Thoracic aorta (tissue), 2 donors: ENCODE measurements around the gene SPIB. TPM values are rescaled to one million over a fixed set of nuclear protein-coding genes. Genes with fewer than 3 reads are reported as not detected.

Experiments used
- ATAC-seq: fragments of 150-250 bp; one replicate; pipeline ENCODE4 v1.8.0; 2017; ENCODE audit warnings: low read depth; ENCODE audit not compliant: insufficient number of reproducible peaks, low FRiP score
- DNase-seq: peaks from one replicate; pipeline ENCODE4 v3.0.0-alpha.2; 2020; ENCODE audit warnings: low spot score
- H3K27ac ChIP-seq, 2 donors: fragments of 200-600 bp; sonication (generic); 1 replicate in 1 of 2; 2 replicates in 1 of 2; pipeline ENCODE4 v1.5.1; 2016; ENCODE audit warnings: mild to moderate bottlenecking in 2 of 2, moderate library complexity in 2 of 2
- H3K27me3 ChIP-seq: fragments of 200-600 bp; sonication (generic); replicated peaks from 2 replicates; pipeline ENCODE4 v1.6.0; 2016; ENCODE audit warnings: mild to moderate bottlenecking; ENCODE audit not compliant: insufficient read depth
- H3K36me3 ChIP-seq: fragments of 200-600 bp; sonication (generic); one replicate; pipeline ENCODE4 v1.5.1; 2016
- H3K4me1 ChIP-seq, 2 donors: fragments of 200-600 bp; sonication (generic); 1 replicate in 1 of 2; 2 replicates in 1 of 2; pipeline versions ENCODE4 v1.5.1 to v1.6.0; 2016; ENCODE audit warnings: low read depth in 2 of 2, mild to moderate bottlenecking in 1 of 2; ENCODE audit not compliant: control insufficient read depth in 1 of 2
- H3K4me3 ChIP-seq: fragments of 200-600 bp; sonication (generic); 2 replicates; pipeline ENCODE4 v1.5.1; 2016; ENCODE audit warnings: mild to moderate bottlenecking
- H3K9me3 ChIP-seq: fragments of 200-600 bp; sonication (generic); 2 replicates; pipeline ENCODE4 v1.5.1; 2016
- total RNA-seq, 2 donors: library from RNA; depleted of rRNA; stranded (reverse); fragments of >200 nt; gene quantifications; one replicate each; pipeline versions ENCODE4 v1.1.0 to v1.2.3, GENCODE V29; 2016
- TF ChIP-seq, protein P1 (sequence below): fragments of 200-600 bp; sonication (generic); IDR thresholded peaks from one replicate; pipeline ENCODE4 v1.5.1; 2019; ENCODE audit warnings: antibody characterized with exemption

SPIB gene
- total RNA-seq, 2 donors from 2014 or later: not detected

DNA sequence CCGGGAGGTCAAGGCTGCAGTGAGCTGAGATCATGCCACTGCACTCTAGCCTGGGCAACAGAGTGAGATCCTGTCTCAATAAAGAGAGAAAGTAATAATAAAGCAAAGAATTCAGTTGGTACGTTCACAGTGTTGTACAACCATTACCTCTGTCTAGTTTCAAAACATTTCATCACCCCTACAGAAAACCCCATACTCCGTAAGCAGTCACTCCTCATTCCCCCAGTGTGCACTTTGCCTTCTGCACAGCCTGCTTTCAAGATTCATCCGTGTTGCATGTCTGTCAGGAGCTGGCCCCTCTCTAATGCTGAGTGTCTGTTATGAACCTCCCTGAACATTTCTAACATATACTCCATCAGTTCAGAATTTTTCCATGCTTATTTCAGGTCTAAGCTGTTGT, 25.1 kb upstream of the SPIB start:
- Histone ChIP-seq H3K4me3 (no peak overlapping the region), H3K9me3 (no peaks in the 10 kb centered on the region), H3K4me1 (no peaks in the 10 kb centered on the region), H3K36me3 (peaks cover 3% of the 10 kb centered on the region), H3K27ac (no peak overlapping the region), H3K27me3 (no peaks in the 10 kb centered on the region)
- ATAC-seq (no peak), DNase-seq (no peak)
- TF ChIP-seq, protein P1, sequence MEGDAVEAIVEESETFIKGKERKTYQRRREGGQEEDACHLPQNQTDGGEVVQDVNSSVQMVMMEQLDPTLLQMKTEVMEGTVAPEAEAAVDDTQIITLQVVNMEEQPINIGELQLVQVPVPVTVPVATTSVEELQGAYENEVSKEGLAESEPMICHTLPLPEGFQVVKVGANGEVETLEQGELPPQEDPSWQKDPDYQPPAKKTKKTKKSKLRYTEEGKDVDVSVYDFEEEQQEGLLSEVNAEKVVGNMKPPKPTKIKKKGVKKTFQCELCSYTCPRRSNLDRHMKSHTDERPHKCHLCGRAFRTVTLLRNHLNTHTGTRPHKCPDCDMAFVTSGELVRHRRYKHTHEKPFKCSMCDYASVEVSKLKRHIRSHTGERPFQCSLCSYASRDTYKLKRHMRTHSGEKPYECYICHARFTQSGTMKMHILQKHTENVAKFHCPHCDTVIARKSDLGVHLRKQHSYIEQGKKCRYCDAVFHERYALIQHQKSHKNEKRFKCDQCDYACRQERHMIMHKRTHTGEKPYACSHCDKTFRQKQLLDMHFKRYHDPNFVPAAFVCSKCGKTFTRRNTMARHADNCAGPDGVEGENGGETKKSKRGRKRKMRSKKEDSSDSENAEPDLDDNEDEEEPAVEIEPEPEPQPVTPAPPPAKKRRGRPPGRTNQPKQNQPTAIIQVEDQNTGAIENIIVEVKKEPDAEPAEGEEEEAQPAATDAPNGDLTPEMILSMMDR: no peak

- Histone ChIP-seq H3K36me3 (peaks cover 3% of the 10 kb centered on the region), H3K27me3 (no peaks in the 10 kb centered on the region), H3K9me3 (no peaks in the 10 kb centered on the region), H3K4me3 (no peak overlapping the region), H3K27ac (no peak overlapping the region), H3K4me1 (no peaks in the 10 kb centered on the region)
- ATAC-seq (no peak), DNase-seq (no peak)
- TF ChIP-seq, protein P1: no peak
These were observed 24.7 kb upstream of the SPIB start for GRCh38 chr19:50394017-50394416.

DNA sequence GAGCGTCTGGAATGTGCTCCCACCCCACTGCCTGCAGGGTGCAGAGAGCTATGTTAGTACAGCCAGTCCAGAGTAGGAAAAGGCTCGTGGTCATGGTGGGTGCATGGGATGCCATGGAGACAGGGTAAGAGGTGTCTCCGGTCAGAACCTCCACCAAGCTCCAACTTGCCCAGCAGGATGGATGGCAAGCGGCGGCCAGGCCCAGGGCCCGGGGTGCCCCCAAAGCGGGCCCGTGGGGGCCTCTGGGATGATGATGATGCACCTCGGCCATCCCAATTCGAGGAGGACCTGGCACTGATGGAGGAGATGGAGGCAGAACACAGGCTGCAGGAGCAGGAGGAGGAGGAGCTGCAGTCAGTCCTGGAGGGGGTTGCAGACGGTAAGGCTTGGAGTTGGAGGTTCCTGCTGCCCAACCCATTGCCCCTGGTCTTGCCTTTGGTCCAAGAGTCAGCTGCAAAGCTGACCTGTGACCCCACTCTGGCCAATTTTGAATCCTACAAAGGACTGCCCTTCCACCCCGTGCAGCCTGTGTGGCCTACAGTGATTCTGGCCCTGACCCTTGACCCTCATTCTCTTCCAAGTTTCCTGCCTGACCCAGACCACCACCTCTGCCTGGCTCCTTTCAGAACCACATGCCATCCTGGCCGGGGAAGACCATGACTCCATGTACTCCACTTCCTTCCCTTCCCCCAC, 19.9 kb upstream of the SPIB start:
- no peak overlapping the region for H3K4me3 ChIP-seq
- H3K27ac ChIP-seq: no peak overlapping the region
- H3K27me3 ChIP-seq: no peaks in the 10 kb centered on the region
- H3K9me3 ChIP-seq: no peaks in the 10 kb centered on the region
- DNase-seq (no peak), ATAC-seq (no peak)
- H3K4me1 ChIP-seq: no peaks in the 10 kb centered on the region
- TF ChIP-seq, protein P1: no peak
- H3K36me3 ChIP-seq: peaks cover 6% of the 10 kb centered on the region

- ATAC-seq (no peak), DNase-seq (no peak)
- TF ChIP-seq, protein P1: no peak
- Histone ChIP-seq H3K9me3 (no peaks in the 10 kb centered on the region), H3K36me3 (peaks cover 6% of the 10 kb centered on the region), H3K27me3 (no peaks in the 10 kb centered on the region), H3K4me1 (no peaks in the 10 kb centered on the region), H3K27ac (no peak overlapping the region), H3K4me3 (no peak overlapping the region)
These were observed 19.4 kb upstream of the SPIB start for GRCh38 chr19:50399368-50399745.

- Histone ChIP-seq H3K4me3 (no peak overlapping the region), H3K9me3 (no peaks in the 10 kb centered on the region), H3K27ac (no peak overlapping the region), H3K27me3 (no peaks in the 10 kb centered on the region), H3K36me3 (peaks cover 6% of the 10 kb centered on the region), H3K4me1 (no peaks in the 10 kb centered on the region)
- DNase-seq: no peak
- no peak for ATAC-seq
- TF ChIP-seq, protein P1: no peak
These were observed 16.9 kb upstream of the SPIB start for GRCh38 chr19:50401605-50402450.
